ENCODE results near the gene IPPK. TPM values are rescaled to one million over a fixed set of nuclear protein-coding genes. Genes with fewer than 3 reads are reported as not detected.

Gene IPPK
- total RNA-seq, 4 donors from 2014 or later, result 10.0 to 26.2 (median 12.5) TPM

DNA sequence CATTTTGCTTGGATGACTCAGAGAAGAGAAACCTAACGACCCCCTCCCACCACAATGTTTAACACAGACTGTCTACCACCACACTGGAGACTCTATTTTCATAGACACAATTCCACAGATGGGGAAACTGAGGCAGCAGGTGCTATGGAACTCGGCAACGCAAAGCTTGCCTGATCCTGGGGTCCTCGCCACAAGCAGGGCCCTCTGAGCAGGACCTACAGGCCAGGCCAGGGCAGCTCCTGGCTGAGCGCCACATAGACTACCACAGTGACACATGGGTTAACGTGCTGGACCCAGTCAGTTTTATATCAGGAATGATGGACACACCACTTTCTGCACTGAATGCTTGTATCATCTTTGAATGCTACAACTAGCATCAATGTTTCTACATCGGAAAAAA, 11.8 kb downstream of the IPPK start:
- TF ChIP-seq, protein P1, sequence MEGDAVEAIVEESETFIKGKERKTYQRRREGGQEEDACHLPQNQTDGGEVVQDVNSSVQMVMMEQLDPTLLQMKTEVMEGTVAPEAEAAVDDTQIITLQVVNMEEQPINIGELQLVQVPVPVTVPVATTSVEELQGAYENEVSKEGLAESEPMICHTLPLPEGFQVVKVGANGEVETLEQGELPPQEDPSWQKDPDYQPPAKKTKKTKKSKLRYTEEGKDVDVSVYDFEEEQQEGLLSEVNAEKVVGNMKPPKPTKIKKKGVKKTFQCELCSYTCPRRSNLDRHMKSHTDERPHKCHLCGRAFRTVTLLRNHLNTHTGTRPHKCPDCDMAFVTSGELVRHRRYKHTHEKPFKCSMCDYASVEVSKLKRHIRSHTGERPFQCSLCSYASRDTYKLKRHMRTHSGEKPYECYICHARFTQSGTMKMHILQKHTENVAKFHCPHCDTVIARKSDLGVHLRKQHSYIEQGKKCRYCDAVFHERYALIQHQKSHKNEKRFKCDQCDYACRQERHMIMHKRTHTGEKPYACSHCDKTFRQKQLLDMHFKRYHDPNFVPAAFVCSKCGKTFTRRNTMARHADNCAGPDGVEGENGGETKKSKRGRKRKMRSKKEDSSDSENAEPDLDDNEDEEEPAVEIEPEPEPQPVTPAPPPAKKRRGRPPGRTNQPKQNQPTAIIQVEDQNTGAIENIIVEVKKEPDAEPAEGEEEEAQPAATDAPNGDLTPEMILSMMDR (IDR thresholded peaks at IDR 0.05), result no peak
- ATAC-seq (ENCODE audit: low FRiP score), result no peak
- no peak for DNase-seq (ENCODE audit: low spot score)

DNA sequence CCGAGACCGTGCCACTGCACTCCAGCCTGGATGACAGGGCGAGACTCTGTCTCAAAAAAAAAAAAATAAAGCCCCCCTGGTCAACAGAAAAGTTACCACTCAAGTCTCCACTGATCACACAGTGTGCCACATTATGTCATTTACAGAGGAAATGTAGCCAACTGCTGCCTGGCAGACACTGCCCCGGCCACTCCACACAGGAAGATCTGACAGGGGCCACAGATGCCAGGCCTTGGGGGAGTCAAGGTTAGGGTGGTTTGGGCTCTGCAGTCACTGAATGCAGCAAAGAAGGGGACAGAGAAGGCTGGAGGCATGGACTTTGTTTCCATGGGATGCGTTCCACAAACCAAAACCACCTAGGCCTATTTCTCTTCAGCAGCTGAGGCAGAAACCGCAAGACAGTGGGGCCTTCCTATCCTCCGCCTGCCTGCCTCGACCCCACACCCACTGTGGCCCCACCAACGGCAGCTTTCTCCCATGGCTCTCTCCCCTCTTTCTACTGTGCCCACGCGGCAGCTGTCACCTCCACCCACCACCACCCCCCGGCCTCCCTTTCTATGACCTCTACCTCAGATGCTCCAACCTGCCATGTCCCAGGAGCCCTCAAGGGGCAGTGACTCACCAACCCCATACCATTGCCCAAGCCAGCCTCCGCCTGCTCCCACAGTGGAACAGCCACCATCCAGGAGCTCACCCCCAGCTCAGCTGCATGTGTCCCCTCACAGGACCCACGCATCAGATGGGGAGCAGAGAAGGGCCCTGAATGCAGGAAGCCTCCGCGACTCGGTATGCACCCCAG, 12.4 kb downstream of the IPPK start:
- no peak for ATAC-seq (ENCODE audit: low FRiP score)
- TF ChIP-seq, protein P1 (IDR thresholded peaks at IDR 0.05), result no peak
- no peak for DNase-seq (ENCODE audit: low spot score)

DNA sequence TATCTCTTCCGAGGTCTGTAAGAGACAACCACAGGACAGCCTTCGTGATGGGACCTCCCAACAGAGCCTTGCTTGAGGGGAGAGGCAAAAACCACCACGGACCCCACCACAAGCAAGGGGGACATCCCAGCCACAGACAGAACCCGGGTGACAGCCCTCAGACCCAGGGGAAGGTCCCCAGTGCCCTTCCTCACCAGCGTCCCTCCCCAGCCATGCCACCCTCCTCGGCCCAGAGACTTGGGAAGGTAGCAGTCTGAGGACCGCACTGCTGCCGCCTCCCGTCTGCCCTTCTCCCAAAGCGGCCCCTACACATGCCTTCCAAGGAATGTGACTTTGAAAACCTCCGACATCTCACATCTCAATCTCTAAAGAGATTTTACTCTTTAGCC, 13.4 kb downstream of the IPPK start:
- no peak for DNase-seq (ENCODE audit: low spot score)
- TF ChIP-seq, protein P1 (IDR thresholded peaks at IDR 0.05), result no peak
- ATAC-seq (ENCODE audit: low FRiP score), result no peak

DNA sequence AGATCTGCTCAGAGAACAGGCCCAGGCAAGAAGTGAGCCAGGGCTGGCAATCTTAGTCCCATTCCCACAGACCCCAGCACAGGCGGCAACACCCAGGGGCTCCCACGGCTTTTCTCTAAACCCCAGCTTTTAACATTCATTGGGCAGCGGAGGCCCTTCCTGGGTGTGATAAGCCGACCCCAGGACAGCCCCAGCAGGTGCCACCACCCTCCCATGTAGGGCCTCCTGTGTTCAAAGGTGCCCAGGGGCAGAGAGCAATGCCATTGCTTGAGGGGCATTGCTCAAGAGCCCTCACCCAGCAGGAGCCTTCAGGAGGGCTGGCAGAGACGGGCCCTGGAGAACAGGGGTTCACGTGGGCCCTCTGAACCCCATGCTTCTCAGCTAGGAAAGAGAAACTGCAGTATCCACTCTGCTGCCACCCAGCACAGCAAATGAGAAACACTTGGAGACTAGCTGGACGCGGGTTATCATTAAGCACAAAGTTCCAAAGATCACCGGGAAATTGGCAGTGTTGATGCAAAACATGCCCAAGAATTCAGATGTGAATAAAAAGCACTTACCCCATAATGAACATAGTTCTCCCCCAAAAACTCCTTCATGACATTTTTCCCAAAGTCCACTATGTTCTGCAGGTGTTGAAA, 13.9 kb downstream of the IPPK start:
- ATAC-seq (ENCODE audit: low FRiP score), result no peak
- TF ChIP-seq, protein P1 (IDR thresholded peaks at IDR 0.05), result no peak
- DNase-seq (ENCODE audit: low spot score), result no peak

DNA sequence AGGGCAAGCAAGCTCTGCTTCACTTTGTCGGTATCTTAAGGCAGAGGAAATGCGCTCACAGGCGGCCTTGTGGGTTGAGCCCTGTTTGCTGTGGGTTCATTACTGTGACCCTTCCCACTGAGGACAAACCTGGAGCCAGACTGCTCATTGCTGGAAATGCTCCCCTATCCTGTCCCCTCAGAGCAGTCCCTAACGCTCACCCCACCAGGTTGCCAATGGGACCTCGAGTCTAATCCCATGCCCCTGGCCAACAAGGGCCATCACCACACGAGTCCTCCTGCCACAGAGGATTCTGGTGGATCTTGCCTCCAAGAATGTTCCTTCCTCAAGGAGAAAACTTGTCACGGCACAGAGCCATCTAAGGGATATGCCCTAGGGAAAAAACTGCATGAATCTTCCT, 14.6 kb downstream of the IPPK start:
- DNase-seq (ENCODE audit: low spot score) (no peak), ATAC-seq (ENCODE audit: low FRiP score) (no peak)
- TF ChIP-seq, protein P1 (IDR thresholded peaks at IDR 0.05), result no peak

DNA sequence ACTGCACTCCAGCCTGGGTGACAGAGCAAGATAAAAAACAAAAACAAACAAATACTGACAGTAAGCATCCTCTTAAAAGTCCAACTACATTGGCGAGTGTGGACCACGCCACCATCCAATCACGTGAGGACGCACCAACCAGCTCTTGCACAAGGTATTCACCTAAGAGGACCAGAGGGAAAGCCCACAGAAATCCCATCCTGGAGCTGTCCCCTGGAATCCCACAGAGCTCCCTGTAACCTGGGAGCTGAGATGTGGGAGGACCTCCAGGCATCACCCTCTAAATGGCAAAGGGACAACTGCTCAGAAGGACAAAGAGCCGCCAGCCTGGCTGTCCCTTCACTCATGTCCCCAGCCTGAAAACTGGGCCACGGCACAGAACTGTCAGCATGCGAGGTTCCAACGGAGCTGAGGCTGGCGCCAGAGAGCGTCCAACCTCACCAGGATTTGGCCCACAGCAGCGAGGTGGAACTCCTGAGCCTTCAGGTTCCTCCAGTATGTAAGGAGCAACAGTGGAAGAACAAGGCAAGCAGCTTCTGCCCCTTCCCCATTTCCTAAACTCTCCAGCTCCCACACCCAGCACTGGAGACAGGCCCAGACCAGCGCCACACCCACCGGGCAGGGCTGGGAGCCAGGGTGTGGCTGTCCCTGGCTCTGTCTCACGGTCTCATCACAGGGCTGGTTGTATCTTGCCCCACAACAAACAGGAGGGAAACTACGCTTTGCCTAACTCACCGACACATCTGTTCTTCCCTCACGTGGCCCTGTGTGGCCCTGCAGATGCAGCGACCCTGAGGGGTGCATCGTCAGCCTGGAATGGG, 15.2 kb downstream of the IPPK start:
- no peak for ATAC-seq (ENCODE audit: low FRiP score)
- no peak for DNase-seq (ENCODE audit: low spot score)
- TF ChIP-seq, protein P1 (IDR thresholded peaks at IDR 0.05), result no peak
